Liver (tissue), 9 donors: Measurements from ENCODE around the gene COL5A1. TPM values are rescaled to one million over a fixed set of nuclear protein-coding genes. Genes with fewer than 3 reads are reported as not detected.

Experiments
- DNase-seq: peaks from one replicate; pipeline ENCODE4 v3.0.0-alpha.2; 2017; ENCODE audit warnings: low spot score
- H3K27ac ChIP-seq, 2 donors: one replicate each; pipeline ENCODE4 v1.7.0; 2013; ENCODE audit warnings: inconsistent platforms in 2 of 2, low read length in 2 of 2, control low read depth in 1 of 2, low read depth in 1 of 2, mild to moderate bottlenecking in 1 of 2
- H3K27me3 ChIP-seq, 4 donors: one replicate each; pipeline versions ENCODE4 v1.6.1 to v1.7.0; 2013; ENCODE audit warnings: low read length in 3 of 4, inconsistent platforms in 1 of 4, mild to moderate bottlenecking in 1 of 4, moderate library complexity in 1 of 4; ENCODE audit not compliant: control insufficient read depth in 4 of 4, insufficient read depth in 4 of 4
- H3K36me3 ChIP-seq, 4 donors: one replicate each; pipeline versions ENCODE4 v1.6.1 to v1.7.0; 2013; ENCODE audit warnings: low read length in 3 of 4, mild to moderate bottlenecking in 3 of 4, low read depth in 1 of 4, moderate library complexity in 1 of 4; ENCODE audit not compliant: control insufficient read depth in 4 of 4, insufficient read depth in 3 of 4
- H3K4me1 ChIP-seq, 4 donors: one replicate each; pipeline versions ENCODE4 v1.6.1 to v1.7.0; 2013; ENCODE audit warnings: low read length in 3 of 4, mild to moderate bottlenecking in 3 of 4, moderate library complexity in 1 of 4; ENCODE audit not compliant: control insufficient read depth in 4 of 4, insufficient read depth in 4 of 4
- H3K4me3 ChIP-seq, 3 donors: one replicate each; pipeline versions ENCODE4 v1.6.1 to v1.7.0; 2013; ENCODE audit warnings: low read length in 3 of 3, control low read depth in 1 of 3, low read depth in 1 of 3, mild to moderate bottlenecking in 1 of 3
- H3K9ac ChIP-seq, 2 donors: one replicate each; pipeline ENCODE4 v1.7.0; 2013; ENCODE audit warnings: low read length in 2 of 2, mild to moderate bottlenecking in 2 of 2, moderate library complexity in 2 of 2, control low read depth in 1 of 2, low read depth in 1 of 2
- H3K9me3 ChIP-seq, 4 donors: one replicate each; pipeline versions ENCODE4 v1.6.1 to v1.7.0; 2013; ENCODE audit warnings: low read length in 3 of 4; ENCODE audit not compliant: control insufficient read depth in 4 of 4
- CTCF ChIP-seq: fragments of 150-350 bp; IDR thresholded peaks from 2 replicates; pipeline ENCODE4 v1.5.1; 2017; ENCODE audit warnings: improper control_type of control experiment, low read depth, low read length; ENCODE audit not compliant: missing input control
- EGR1 ChIP-seq, 2 donors: IDR thresholded peaks; 2 replicates each; pipeline ENCODE4 v1.6.1; 2016 to 2018; ENCODE audit warnings: antibody characterized with exemption in 2 of 2, low read depth in 2 of 2
- FOXA1 ChIP-seq: IDR thresholded peaks from 2 replicates; pipeline ENCODE4 v1.6.1; 2016; ENCODE audit warnings: antibody characterized with exemption
- FOXA2 ChIP-seq: IDR thresholded peaks from 2 replicates; pipeline ENCODE4 v1.6.1; 2016; ENCODE audit warnings: antibody characterized with exemption
- GABPA ChIP-seq, 2 donors: IDR thresholded peaks in 1 of 2; conservative IDR thresholded peaks in 1 of 2; 2 replicates each; pipeline ENCODE4 v1.6.1; 2016; ENCODE audit warnings: antibody characterized with exemption in 2 of 2, mild to moderate bottlenecking in 1 of 2, moderate library complexity in 1 of 2
- HNF4A ChIP-seq, 2 donors: conservative IDR thresholded peaks; 2 replicates each; pipeline ENCODE4 v1.6.1; 2016; ENCODE audit warnings: antibody characterized with exemption in 2 of 2, mild to moderate bottlenecking in 2 of 2
- HNF4G ChIP-seq: IDR thresholded peaks from 2 replicates; pipeline ENCODE4 v1.6.1; 2016; ENCODE audit warnings: antibody characterized with exemption
- JUND ChIP-seq, 2 donors: IDR thresholded peaks; 2 replicates each; pipeline ENCODE4 v1.6.1; 2016; ENCODE audit warnings: antibody characterized with exemption in 2 of 2
- MAX ChIP-seq: IDR thresholded peaks from 2 replicates; pipeline ENCODE4 v1.6.1; 2016; ENCODE audit warnings: antibody characterized with exemption
- NR2F2 ChIP-seq: IDR thresholded peaks from 2 replicates; pipeline ENCODE4 v1.6.1; 2016; ENCODE audit warnings: antibody characterized with exemption
- RAD21 ChIP-seq, 2 donors: IDR thresholded peaks; 2 replicates each; pipeline ENCODE4 v1.6.1; 2016; ENCODE audit warnings: antibody characterized with exemption in 2 of 2, mild to moderate bottlenecking in 2 of 2
- REST ChIP-seq: IDR thresholded peaks from 2 replicates; pipeline ENCODE4 v1.6.1; 2016; ENCODE audit warnings: antibody characterized with exemption, mild to moderate bottlenecking
- RXRA ChIP-seq, 2 donors: IDR thresholded peaks; 2 replicates each; pipeline ENCODE4 v1.6.1; 2017 to 2018; ENCODE audit warnings: antibody characterized with exemption in 2 of 2, mild to moderate bottlenecking in 1 of 2
- SP1 ChIP-seq: IDR thresholded peaks from 2 replicates; pipeline ENCODE4 v1.6.1; 2018; ENCODE audit warnings: antibody characterized with exemption, mild to moderate bottlenecking
- TAF1 ChIP-seq: conservative IDR thresholded peaks from 2 replicates; pipeline ENCODE4 v1.6.1; 2016; ENCODE audit warnings: antibody characterized with exemption, mild to moderate bottlenecking
- YY1 ChIP-seq: IDR thresholded peaks from 2 replicates; pipeline ENCODE4 v1.6.1; 2016; ENCODE audit warnings: antibody characterized with exemption, mild to moderate bottlenecking
- WGBS: extraction: QIAGEN DNeasy Blood & Tissue Kit; methylation state at CpG from one replicate; pipeline ENCODE4 v1.1.7; 2013; 5-methylcytosine and 5-hydroxymethylcytosine counted together
- polyA plus RNA-seq, 2 donors: library from polyadenylated mRNA; stranded (reverse) in 1 of 2; unstranded in 1 of 2; fragments of 200-250 nt in 1 of 2; fragments of >200 nt in 1 of 2; fragmentation: Nextera tagmentation in 1 of 2; extraction: Ambion mirVana in 1 of 2; gene quantifications; one replicate each; pipeline versions ENCODE4 v1.2.1 to v1.2.3, GENCODE V29; 2013 to 2015
- total RNA-seq, 2 donors: library from RNA; depleted of rRNA; stranded (reverse); fragments of >200 nt; gene quantifications; one replicate each; pipeline ENCODE4 v1.2.3, GENCODE V29; 2014
- TF ChIP-seq, protein P1 (sequence below): IDR thresholded peaks from 2 replicates; pipeline ENCODE4 v1.6.1; 2016; ENCODE audit warnings: antibody characterized with exemption
- TF ChIP-seq, protein P2 (sequence below): IDR thresholded peaks from 2 replicates; pipeline ENCODE4 v1.6.1; 2016; ENCODE audit warnings: antibody characterized with exemption
- donor health status: healthy.
- donor health status: healthy.
- donor health status: healthy.
- donor health status: healthy.
- donor health status: healthy.

Gene COL5A1
- total and polyA plus RNA-seq, 4 donors = 0.67 to 15.6 (median 11.2) TPM

GRCh38 chr9:134660407-134660806 is 18.8 kb downstream of the COL5A1 start:
- Histone ChIP-seq H3K4me1 (no peaks in the 10 kb centered on the region), H3K27me3 (no peaks in the 10 kb centered on the region), H3K9ac (no peak overlapping the region), H3K4me3 (no peak overlapping the region), H3K9me3 (peaks cover 0 to 12% (median 4%) of the 10 kb centered on the region in 4 donors), H3K36me3 (no peaks in the 10 kb centered on the region), H3K27ac (no peak overlapping the region)
- WGBS = 88% methylated on average over 1 of the region's 1 CpG
- TF ChIP-seq HNF4G = no peak
- TF ChIP-seq FOXA1 = no peak
- no peak for TF ChIP-seq TAF1
- no peak for TF ChIP-seq FOXA2
- TF ChIP-seq RAD21 (IDR thresholded peaks at IDR 0.05) = no peak
- TF ChIP-seq SP1 = no peak
- no peak for TF ChIP-seq GABPA (IDR thresholded peaks at IDR 0.05 in 1 of 2, conservative IDR thresholded peaks at IDR 0.05 in 1 of 2)
- TF ChIP-seq, protein P1, sequence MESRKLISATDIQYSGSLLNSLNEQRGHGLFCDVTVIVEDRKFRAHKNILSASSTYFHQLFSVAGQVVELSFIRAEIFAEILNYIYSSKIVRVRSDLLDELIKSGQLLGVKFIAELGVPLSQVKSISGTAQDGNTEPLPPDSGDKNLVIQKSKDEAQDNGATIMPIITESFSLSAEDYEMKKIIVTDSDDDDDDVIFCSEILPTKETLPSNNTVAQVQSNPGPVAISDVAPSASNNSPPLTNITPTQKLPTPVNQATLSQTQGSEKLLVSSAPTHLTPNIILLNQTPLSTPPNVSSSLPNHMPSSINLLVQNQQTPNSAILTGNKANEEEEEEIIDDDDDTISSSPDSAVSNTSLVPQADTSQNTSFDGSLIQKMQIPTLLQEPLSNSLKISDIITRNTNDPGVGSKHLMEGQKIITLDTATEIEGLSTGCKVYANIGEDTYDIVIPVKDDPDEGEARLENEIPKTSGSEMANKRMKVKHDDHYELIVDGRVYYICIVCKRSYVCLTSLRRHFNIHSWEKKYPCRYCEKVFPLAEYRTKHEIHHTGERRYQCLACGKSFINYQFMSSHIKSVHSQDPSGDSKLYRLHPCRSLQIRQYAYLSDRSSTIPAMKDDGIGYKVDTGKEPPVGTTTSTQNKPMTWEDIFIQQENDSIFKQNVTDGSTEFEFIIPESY = no peak
- no peak for DNase-seq

DNA sequence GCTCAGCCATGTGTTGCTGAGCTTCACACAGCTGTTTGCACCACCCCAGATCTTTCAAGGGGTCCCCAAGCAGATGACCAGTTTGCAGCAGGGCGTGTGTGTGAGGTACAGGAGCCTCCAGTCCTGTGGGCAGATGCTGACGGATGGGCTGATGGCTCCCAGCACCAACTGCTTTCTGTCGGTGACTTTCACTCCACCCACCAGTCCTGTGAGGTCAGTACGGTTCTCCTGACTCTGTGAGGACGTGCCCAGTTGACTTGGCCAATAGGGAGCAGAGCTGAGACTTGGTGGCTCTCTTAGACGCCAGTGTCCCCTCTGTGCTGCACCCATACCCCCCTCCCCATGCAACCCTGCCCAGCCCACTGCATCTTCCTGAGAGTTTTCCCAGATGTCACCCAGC is 19.7 kb downstream of the COL5A1 start:
- H3K9me3 ChIP-seq = peaks cover 0 to 12% (median 4%) of the 10 kb centered on the region in 4 donors
- TF ChIP-seq JUND (IDR thresholded peaks at IDR 0.05) (no peak), EGR1 (IDR thresholded peaks at IDR 0.05; ENCODE audit: low read depth in 2 of 2) (no peak), GABPA (IDR thresholded peaks at IDR 0.05 in 1 of 2, conservative IDR thresholded peaks at IDR 0.05 in 1 of 2) (no peak), REST (no peak), YY1 (no peak), HNF4G (no peak), CTCF (no peak), MAX (no peak), FOXA1 (no peak), FOXA2 (no peak), SP1 (no peak), NR2F2 (no peak), HNF4A (conservative IDR thresholded peaks at IDR 0.05) (no peak), TAF1 (no peak), RXRA (IDR thresholded peaks at IDR 0.05) (no peak), RAD21 (IDR thresholded peaks at IDR 0.05) (no peak)
- TF ChIP-seq, protein P1 = no peak
- TF ChIP-seq, protein P2, sequence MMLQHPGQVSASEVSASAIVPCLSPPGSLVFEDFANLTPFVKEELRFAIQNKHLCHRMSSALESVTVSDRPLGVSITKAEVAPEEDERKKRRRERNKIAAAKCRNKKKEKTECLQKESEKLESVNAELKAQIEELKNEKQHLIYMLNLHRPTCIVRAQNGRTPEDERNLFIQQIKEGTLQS = no peak
- H3K27me3 ChIP-seq = no peaks in the 10 kb centered on the region
- no peaks in the 10 kb centered on the region for H3K4me1 ChIP-seq
- H3K4me3 ChIP-seq = no peak overlapping the region
- H3K9ac ChIP-seq = no peak overlapping the region
- H3K27ac ChIP-seq = peak overlapping the region; percentile 1 to 25
- DNase-seq = no peak
- WGBS = 78% methylated on average over 6 of the region's 6 CpGs
- no peaks in the 10 kb centered on the region for H3K36me3 ChIP-seq
